ENCODE measurements around the gene SEMA3G. TPM values are rescaled to one million over a fixed set of nuclear protein-coding genes. Genes with fewer than 3 reads are reported as not detected.

SEMA3G gene
- total RNA-seq, 1 experiment from 2014 or later: 0.77 TPM

DNA sequence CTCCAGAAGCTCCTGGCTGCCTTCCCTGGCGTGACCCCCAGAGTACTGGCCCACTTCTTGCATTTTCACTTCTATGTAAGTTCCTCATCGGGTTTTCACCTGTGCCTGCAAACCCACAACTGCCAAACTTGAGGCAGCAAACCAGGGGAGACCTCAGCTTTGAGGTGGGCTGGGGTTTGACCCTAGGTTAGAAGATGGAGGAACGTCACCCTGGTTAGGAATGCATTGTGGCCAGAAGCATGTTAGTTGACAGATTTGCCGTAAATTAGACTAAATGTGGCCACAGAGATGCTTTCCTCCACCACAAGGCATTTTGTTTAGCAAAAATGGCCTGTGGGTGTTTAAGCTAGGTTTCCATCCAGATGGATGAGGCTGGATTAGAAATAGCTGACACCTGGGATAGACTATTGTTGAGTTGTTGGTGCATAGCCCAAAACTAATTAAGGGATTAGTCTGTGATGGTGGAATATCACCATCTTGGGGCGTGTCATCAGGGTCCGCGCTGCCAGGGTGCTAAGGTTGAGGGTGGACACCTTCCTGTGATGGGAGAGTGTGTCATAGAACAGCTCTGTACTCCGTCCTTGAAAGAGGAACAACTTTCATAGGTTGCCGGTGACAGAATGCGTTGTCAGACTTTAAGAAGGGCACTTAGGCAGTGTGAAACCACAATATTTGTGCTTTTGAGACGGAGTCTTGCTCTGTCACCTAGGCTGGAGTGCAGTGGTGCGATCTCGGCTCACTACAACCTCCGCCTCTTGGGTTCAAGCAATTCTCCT, 14.1 kb upstream of the SEMA3G start:
- DNase-seq: no peak
- ATAC-seq: no peak
- no peaks in the 10 kb centered on the region for H3F3A ChIP-seq (ENCODE audit: low read length, unreplicated experiment)
- ChIA-PET CTCF (no interaction called here), POLR2A (ENCODE audit: unreplicated experiment) (no interaction called here)
- H3K9me3 ChIP-seq (ENCODE audit: low read length): no peaks in the 10 kb centered on the region
- H2AFZ ChIP-seq (ENCODE audit: low read length): no peak overlapping the region
- H3K9me2 ChIP-seq (replicated peaks; ENCODE audit: low read length): no peaks in the 10 kb centered on the region
- H3K79me2 ChIP-seq (ENCODE audit: low read length): peaks cover 31% of the 10 kb centered on the region
- BruUV-seq (replicated peaks): no TSS peak
- H3K4me1 ChIP-seq (ENCODE audit: insufficient read depth, low read length): peaks cover 22% of the 10 kb centered on the region
- intact Hi-C loops (cut with micrococcal nuclease): no loop called here
- no peaks in the 10 kb centered on the region for H4K20me1 ChIP-seq (ENCODE audit: low read length)
- H3K4me2 ChIP-seq (ENCODE audit: low read length): no peak overlapping the region
- peaks cover 41% of the 10 kb centered on the region for H3K36me3 ChIP-seq (ENCODE audit: low read depth, low read length)
- no peak overlapping the region for H3K9ac ChIP-seq (ENCODE audit: low read length)
- TF ChIP-seq, protein P1, sequence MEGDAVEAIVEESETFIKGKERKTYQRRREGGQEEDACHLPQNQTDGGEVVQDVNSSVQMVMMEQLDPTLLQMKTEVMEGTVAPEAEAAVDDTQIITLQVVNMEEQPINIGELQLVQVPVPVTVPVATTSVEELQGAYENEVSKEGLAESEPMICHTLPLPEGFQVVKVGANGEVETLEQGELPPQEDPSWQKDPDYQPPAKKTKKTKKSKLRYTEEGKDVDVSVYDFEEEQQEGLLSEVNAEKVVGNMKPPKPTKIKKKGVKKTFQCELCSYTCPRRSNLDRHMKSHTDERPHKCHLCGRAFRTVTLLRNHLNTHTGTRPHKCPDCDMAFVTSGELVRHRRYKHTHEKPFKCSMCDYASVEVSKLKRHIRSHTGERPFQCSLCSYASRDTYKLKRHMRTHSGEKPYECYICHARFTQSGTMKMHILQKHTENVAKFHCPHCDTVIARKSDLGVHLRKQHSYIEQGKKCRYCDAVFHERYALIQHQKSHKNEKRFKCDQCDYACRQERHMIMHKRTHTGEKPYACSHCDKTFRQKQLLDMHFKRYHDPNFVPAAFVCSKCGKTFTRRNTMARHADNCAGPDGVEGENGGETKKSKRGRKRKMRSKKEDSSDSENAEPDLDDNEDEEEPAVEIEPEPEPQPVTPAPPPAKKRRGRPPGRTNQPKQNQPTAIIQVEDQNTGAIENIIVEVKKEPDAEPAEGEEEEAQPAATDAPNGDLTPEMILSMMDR (conservative IDR thresholded peaks at IDR 0.05; ENCODE audit: low read depth, low read length): no peak
- TF ChIP-seq EZH2 (IDR thresholded peaks at IDR 0.05; ENCODE audit: low read length, unreplicated experiment) (no peak), EZH2phosphoT487 (IDR thresholded peaks at IDR 0.05; ENCODE audit: borderline replicate concordance, low read length) (no peak)
- no peak overlapping the region for H3K27ac ChIP-seq (ENCODE audit: low read length)
- no peaks in the 10 kb centered on the region for H3K27me3 ChIP-seq (ENCODE audit: low read length)
- no peak overlapping the region for H3K4me3 ChIP-seq (ENCODE audit: low read length)

- H3K9ac ChIP-seq (ENCODE audit: low read length): no peak overlapping the region
- no peaks in the 10 kb centered on the region for H3F3A ChIP-seq (ENCODE audit: low read length, unreplicated experiment)
- no peak overlapping the region for H2AFZ ChIP-seq (ENCODE audit: low read length)
- ATAC-seq: no peak
- no peaks in the 10 kb centered on the region for H3K9me2 ChIP-seq (replicated peaks; ENCODE audit: low read length)
- BruUV-seq (replicated peaks): no TSS peak
- H3K4me2 ChIP-seq (ENCODE audit: low read length): no peak overlapping the region
- no peaks in the 10 kb centered on the region for H4K20me1 ChIP-seq (ENCODE audit: low read length)
- ChIA-PET CTCF (no interaction called here), POLR2A (ENCODE audit: unreplicated experiment) (interaction anchor here (0.7 kb wide), 1 partner anchor 231 kb away, joined by 3 read pairs; no protein-coding TSS in a partner anchor)
- H3K36me3 ChIP-seq (ENCODE audit: low read depth, low read length): peaks cover 39% of the 10 kb centered on the region
- H3K79me2 ChIP-seq (ENCODE audit: low read length): peaks cover 31% of the 10 kb centered on the region
- TF ChIP-seq EZH2phosphoT487 (IDR thresholded peaks at IDR 0.05; ENCODE audit: borderline replicate concordance, low read length) (no peak), EZH2 (IDR thresholded peaks at IDR 0.05; ENCODE audit: low read length, unreplicated experiment) (no peak)
- TF ChIP-seq, protein P1 (conservative IDR thresholded peaks at IDR 0.05; ENCODE audit: low read depth, low read length): no peak
- intact Hi-C loops (cut with micrococcal nuclease): no loop called here
- H3K9me3 ChIP-seq (ENCODE audit: low read length): no peaks in the 10 kb centered on the region
- H3K27ac ChIP-seq (ENCODE audit: low read length): no peak overlapping the region
- DNase-seq: no peak
- H3K4me1 ChIP-seq (ENCODE audit: insufficient read depth, low read length): peaks cover 22% of the 10 kb centered on the region
- H3K4me3 ChIP-seq (ENCODE audit: low read length): no peak overlapping the region
- H3K27me3 ChIP-seq (ENCODE audit: low read length): no peaks in the 10 kb centered on the region
Measured at GRCh38 chr3:52458031-52458760, 13.3 kb upstream of the SEMA3G start.
